WI38 (cell line): ENCODE results near the gene NCOA1.
A peak's percentile ranks its signal among the peaks of the same experiment; 100 is the strongest.

Experiments
- H3K4me3 ChIP-seq: 2 replicates; pipeline ENCODE4 v1.5.1; 2011; ENCODE audit warnings: low read depth, mild to moderate bottlenecking, control low read depth, low read length
- CTCF ChIP-seq: IDR thresholded peaks from 2 replicates; pipeline ENCODE4 v1.5.1; 2012; ENCODE audit warnings: low read depth, mild to moderate bottlenecking, control low read depth, low read length

NCOA1 gene

GRCh38 chr2:24490690-24491541 is at the start of gene NCOA1:
Gene NCOA1 (plus strand): TSS chr2:24491254. CDS start chr2:24658678, 167,424 bp downstream.
- no peak for TF ChIP-seq CTCF
- H3K4me3 ChIP-seq, result peak within 1 kb of the TSS; percentile 76

GRCh38 chr2:24448797-24449196 is 42.3 kb upstream of the NCOA1 start:
- TF ChIP-seq CTCF, result no peak
- no peak overlapping the region for H3K4me3 ChIP-seq

GRCh38 chr2:24449344-24449743 is 41.7 kb upstream of the NCOA1 start:
- H3K4me3 ChIP-seq, result no peak overlapping the region
- TF ChIP-seq CTCF, result no peak

GRCh38 chr2:24451805-24452501 is 39.1 kb upstream of the NCOA1 start:
- TF ChIP-seq CTCF, result no peak
- H3K4me3 ChIP-seq, result no peak overlapping the region

- no peak for TF ChIP-seq CTCF
- no peak overlapping the region for H3K4me3 ChIP-seq
Measured at GRCh38 chr2:24452502-24452885, 38.6 kb upstream of the NCOA1 start.

- TF ChIP-seq CTCF, result no peak
- H3K4me3 ChIP-seq, result no peak overlapping the region
Measured at GRCh38 chr2:24453379-24454073, 37.5 kb upstream of the NCOA1 start.
